ENCODE measurements around the gene RIPOR1. TPM values are rescaled to one million over a fixed set of nuclear protein-coding genes. Genes with fewer than 3 reads are reported as not detected.

Gene RIPOR1
- total RNA-seq, 4 donors from 2014 or later = 34.8 to 60.2 (median 46.7) TPM

- no peak for TF ChIP-seq CTCF (IDR thresholded peaks at IDR 0.05; ENCODE audit: low read depth)
Observed at GRCh38 chr16:67519242-67519641, 9.4 kb upstream of the RIPOR1 start.

- no peak for TF ChIP-seq CTCF (IDR thresholded peaks at IDR 0.05; ENCODE audit: low read depth)
Observed at GRCh38 chr16:67521095-67521804, 7.4 kb upstream of the RIPOR1 start.

- TF ChIP-seq CTCF (IDR thresholded peaks at IDR 0.05; ENCODE audit: low read depth) = no peak
Observed at GRCh38 chr16:67525176-67525860, 3.3 kb upstream of the RIPOR1 start.

- no peak for TF ChIP-seq CTCF (IDR thresholded peaks at IDR 0.05; ENCODE audit: low read depth)
Observed at GRCh38 chr16:67526149-67526791, 2.4 kb upstream of the RIPOR1 start.

- no peak for TF ChIP-seq CTCF (IDR thresholded peaks at IDR 0.05; ENCODE audit: low read depth)
Observed at GRCh38 chr16:67528870-67529581, 397 bp downstream of the RIPOR1 start.

GRCh38 chr16:67529582-67530012 lies 968 bp downstream of the RIPOR1 start:
- TF ChIP-seq CTCF (IDR thresholded peaks at IDR 0.05; ENCODE audit: low read depth) = no peak

All from subcutaneous adipose tissue (tissue), 4 donors.